IMR-90 (cell line): ENCODE data around the gene MICALL2. TPM values are rescaled to one million over a fixed set of nuclear protein-coding genes. Genes with fewer than 3 reads are reported as not detected.

Experiments used
- ATAC-seq: fragments of 200-7000 bp; cut with Tn5 transposase; 2 replicates; pipeline ENCODE4 v1.9.1; 2020; ENCODE audit warnings: low read depth, mild to moderate bottlenecking, moderate library complexity
- BruUV-seq: library from RNA; stranded (reverse); fragments of 400-500 nt; replicated peaks from 2 replicates; lab custom pipeline; 2021; lab: Mats Ljungman, UMichigan
- CTCF ChIA-PET: fragments of 300-600 bp; formaldehyde crosslinking; extraction: SDS; loops from one replicate; lab custom pipeline; 2021; ENCODE audit warnings: antibody characterized with exemption; lab: Yijun Ruan, JAX
- POLR2A ChIA-PET: fragments of 300-600 bp; sonication (Branson Sonifier 250); formaldehyde crosslinking; loops from one replicate; lab custom pipeline; 2022; ENCODE audit warnings: antibody characterized with exemption; ENCODE audit not compliant: unreplicated experiment; lab: Charles Lee
- DNase-seq: peaks from one replicate; pipeline ENCODE4 v3.0.0; 2013
- H2AFZ ChIP-seq: replicated peaks from 2 replicates; pipeline ENCODE3; 2013; ENCODE audit warnings: low read length, mild to moderate bottlenecking; ENCODE audit not compliant: poor library complexity
- H2AK5ac ChIP-seq: 2 replicates; pipeline ENCODE4 v1.6.1; 2013; ENCODE audit warnings: low read depth, low read length, inconsistent platforms
- H2AK9ac ChIP-seq: replicated peaks from 2 replicates; pipeline ENCODE3; 2013; ENCODE audit warnings: mild to moderate bottlenecking, low read depth, low read length, moderate library complexity; ENCODE audit not compliant: poor library complexity
- H2BK120ac ChIP-seq: 2 replicates; pipeline ENCODE4 v1.6.1; 2013; ENCODE audit warnings: low read depth, low read length, inconsistent platforms
- H2BK15ac ChIP-seq: 3 replicates; pipeline ENCODE4 v1.6.1; 2013; ENCODE audit warnings: low read depth, low read length, inconsistent platforms
- H2BK20ac ChIP-seq: 2 replicates; pipeline ENCODE4 v1.6.1; 2013; ENCODE audit warnings: low read depth, mild to moderate bottlenecking, inconsistent platforms, low read length, moderate library complexity
- H2BK5ac ChIP-seq: 2 replicates; pipeline ENCODE4 v1.6.1; 2013; ENCODE audit warnings: mild to moderate bottlenecking, low read depth, low read length, inconsistent platforms; ENCODE audit not compliant: poor library complexity, severe bottlenecking
- H3K14ac ChIP-seq: replicated peaks from 2 replicates; pipeline ENCODE4 v1.6.1; 2013; ENCODE audit warnings: low read depth, low read length, inconsistent platforms
- H3K18ac ChIP-seq: 2 replicates; pipeline ENCODE4 v1.6.1; 2013; ENCODE audit warnings: low read depth, low read length, control low read depth
- H3K23ac ChIP-seq: 2 replicates; pipeline ENCODE4 v1.6.1; 2013; ENCODE audit warnings: low read depth, low read length, inconsistent platforms
- H3K27ac ChIP-seq: 2 replicates; pipeline ENCODE4 v1.5.1; 2013; ENCODE audit warnings: mild to moderate bottlenecking, control low read depth, low read length; ENCODE audit not compliant: insufficient read depth
- H3K27me3 ChIP-seq: 2 replicates; pipeline ENCODE4 v1.6.1; 2013; ENCODE audit warnings: low read length; ENCODE audit not compliant: control insufficient read depth, insufficient read depth
- H3K36me3 ChIP-seq: 2 replicates; pipeline ENCODE4 v1.6.1; 2013; ENCODE audit warnings: low read length, mixed read lengths; ENCODE audit not compliant: control insufficient read depth, insufficient read depth
- H3K4ac ChIP-seq: 2 replicates; pipeline ENCODE4 v1.6.1; 2013; ENCODE audit warnings: low read depth, low read length, inconsistent platforms
- H3K4me1 ChIP-seq: 2 replicates; pipeline ENCODE4 v1.6.1; 2013; ENCODE audit warnings: low read length, mixed read lengths; ENCODE audit not compliant: control insufficient read depth, insufficient read depth
- H3K4me2 ChIP-seq: 2 replicates; pipeline ENCODE4 v1.6.1; 2013; ENCODE audit warnings: low read depth, mild to moderate bottlenecking, control low read depth, low read length, moderate library complexity
- H3K4me3 ChIP-seq: 2 replicates; pipeline ENCODE4 v1.5.1; 2013; ENCODE audit warnings: low read depth, mild to moderate bottlenecking, control low read depth, low read length, moderate library complexity; ENCODE audit not compliant: insufficient read depth
- H3K56ac ChIP-seq: 2 replicates; pipeline ENCODE4 v1.6.1; 2013; ENCODE audit warnings: low read length, inconsistent platforms; ENCODE audit not compliant: insufficient read depth; ENCODE audit errors: extremely low read depth
- H3K79me1 ChIP-seq, 2 experiments: 2 replicates each; pipeline ENCODE4 v1.6.1; 2013; ENCODE audit warnings: low read length in 2 of 2, inconsistent platforms in 1 of 2, low read depth in 1 of 2
- H3K9ac ChIP-seq: 2 replicates; pipeline ENCODE4 v1.6.1; 2013; ENCODE audit warnings: low read depth, low read length, control low read depth
- H3K9me1 ChIP-seq: 2 replicates; pipeline ENCODE4 v1.6.1; 2013; ENCODE audit warnings: low read length, inconsistent platforms; ENCODE audit not compliant: insufficient read depth
- H3K9me3 ChIP-seq: 2 replicates; pipeline ENCODE4 v1.6.1; 2013; ENCODE audit warnings: low read length; ENCODE audit not compliant: control insufficient read depth, insufficient read depth
- H4K20me1 ChIP-seq: 2 replicates; pipeline ENCODE4 v1.6.1; 2013; ENCODE audit warnings: low read length, inconsistent platforms; ENCODE audit not compliant: insufficient read depth
- H4K5ac ChIP-seq: 2 replicates; pipeline ENCODE4 v1.6.1; 2013; ENCODE audit warnings: mild to moderate bottlenecking, low read depth, low read length, control low read depth
- H4K8ac ChIP-seq, 2 experiments: 2 replicates each; pipeline ENCODE4 v1.6.1; 2013; ENCODE audit warnings: low read depth in 2 of 2, low read length in 2 of 2, control low read depth in 1 of 2, inconsistent platforms in 1 of 2
- H4K91ac ChIP-seq: 2 replicates; pipeline ENCODE4 v1.6.1; 2013; ENCODE audit warnings: low read depth, low read length, inconsistent platforms; ENCODE audit not compliant: insufficient read depth
- CHD1 ChIP-seq: IDR thresholded peaks from 2 replicates; pipeline ENCODE4 v1.6.1; 2012; ENCODE audit warnings: low read depth, low read length, improper control_type of control experiment
- MAFK ChIP-seq: IDR thresholded peaks from 2 replicates; pipeline ENCODE4 v1.6.1; 2012; ENCODE audit warnings: low read depth, low read length, improper control_type of control experiment
- MXI1 ChIP-seq: IDR thresholded peaks from 2 replicates; pipeline ENCODE4 v1.6.1; 2012; ENCODE audit warnings: low read depth, mild to moderate bottlenecking, low read length, moderate library complexity, borderline replicate concordance
- RAD21 ChIP-seq: IDR thresholded peaks from 2 replicates; pipeline ENCODE4 v1.6.1; 2012; ENCODE audit warnings: low read length, improper control_type of control experiment
- RCOR1 ChIP-seq: IDR thresholded peaks from 2 replicates; pipeline ENCODE4 v1.6.1; 2012; ENCODE audit warnings: mild to moderate bottlenecking, low read length, improper control_type of control experiment; ENCODE audit not compliant: insufficient replicate concordance
- SMC3 ChIP-seq: fragments of 150-350 bp; IDR thresholded peaks from 2 replicates; pipeline ENCODE4 v1.6.1; 2016; ENCODE audit warnings: low read depth, mild to moderate bottlenecking, antibody characterized with exemption, low read length, moderate library complexity
- WGBS, 2 experiments: methylation state at CpG; one replicate each; pipeline versions ENCODE4 v1.1.5 to v1.1.7; 2013; ENCODE audit warnings: missing lambda C conversion rate in 2 of 2; ENCODE audit not compliant: insufficient read length in 1 of 2; ENCODE audit errors: extremely low coverage in 2 of 2; 5-methylcytosine and 5-hydroxymethylcytosine counted together
- dilution Hi-C: fragments of 300-500 bp; cut with HindIII; formaldehyde crosslinking; loops from one replicate; pipeline ENCODE4 v1.14.3; 2018; ENCODE audit warnings: low sequenced_read_pairs; ENCODE audit not compliant: unreplicated experiment
- in situ Hi-C: fragments of 300-500 bp; cut with MboI; formaldehyde crosslinking; loops from 3 replicates; pipeline ENCODE4 v1.14.3; 2019; ENCODE audit warnings: low sequenced_read_pairs, inconsistent platforms, mixed read lengths
- intact Hi-C: fragments of 100-400 bp; cut with micrococcal nuclease; formaldehyde crosslinking; loops from 2 replicates; pipeline ENCODE4 v1.10.0; 2022
- polyA plus RNA-seq, 3 experiments: library from polyadenylated mRNA; depleted of rRNA; stranded (reverse); fragments of >200 nt; gene quantifications; 2 replicates each; pipeline ENCODE4 v1.2.3, GENCODE V29; 2012; ENCODE audit warnings: low replicate concordance in 1 of 3
- total RNA-seq: library from RNA; depleted of rRNA; stranded (reverse); fragments of >200 nt; gene quantifications from 2 replicates; pipeline ENCODE4 v1.2.3, GENCODE V29; 2012

The MICALL2 gene
- total and polyA plus RNA-seq, 2 of the 4 experiments (the other 2 are of a cell fraction): 6.6 to 34.1 TPM

GRCh38 chr7:1499367-1500029, 40.2 kb upstream of the MICALL2 start:
- Histone ChIP-seq H4K8ac (no peak overlapping the region), H2AK9ac (no peak overlapping the region), H3K23ac (no peak overlapping the region), H4K5ac (no peak overlapping the region), H2BK5ac (no peak overlapping the region), H3K9me1 (0 out of 2 replicates have a peak, but pooled peaks cover 3% of the 10 kb centered on the region), H3K27me3 (no peaks in the 10 kb centered on the region), H3K9me3 (no peaks in the 10 kb centered on the region), H2BK15ac (no peak overlapping the region), H3K4me2 (no peak overlapping the region), H2AK5ac (no peak overlapping the region), H3K4me3 (no peak overlapping the region), H2BK20ac (no peak overlapping the region), H3K9ac (no peak overlapping the region), H3K18ac (no peak overlapping the region), H3K56ac (no peak overlapping the region), H3K79me1 (peaks cover 16 to 40% of the 10 kb centered on the region in 2 experiments), H3K14ac (no peak overlapping the region), H2BK120ac (no peak overlapping the region), H3K4me1 (peaks cover 5% of the 10 kb centered on the region), H4K91ac (no peak overlapping the region), H2AFZ (no peak overlapping the region), H4K20me1 (peaks cover 18% of the 10 kb centered on the region), H3K27ac (no peak overlapping the region), H3K4ac (no peak overlapping the region), H3K36me3 (peaks cover 58% of the 10 kb centered on the region)
- DNase-seq (no peak), ATAC-seq (no peak)
- TF ChIP-seq SMC3 (no peak), MXI1 (no peak), MAFK (no peak), RCOR1 (no peak), CHD1 (no peak), RAD21 (no peak)
- in situ Hi-C loops (no loop called here), intact Hi-C loops (loop anchor here (5.0 kb wide), 1 partner anchor 38 kb away; no protein-coding TSS in a partner anchor), dilution Hi-C loops (no loop called here)
- 92% methylated on average over 13 of the region's 33 CpGs; no CpG with 5 or more reads in 1 of the 2 experiments for WGBS, 2 experiments
- POLR2A ChIA-PET: no interaction called here
- no TSS peak for BruUV-seq
- CTCF ChIA-PET: no interaction called here
